Epithelial cell of proximal tubule (primary cell): Measurements from ENCODE around the gene CMTR2. TPM values are rescaled to one million over a fixed set of nuclear protein-coding genes. Genes with fewer than 3 reads are reported as not detected.

Experiments
- DNase-seq: peaks from one replicate; pipeline ENCODE4 v3.0.0-alpha.2; 2011; ENCODE audit warnings: low read depth
- H3K4me3 ChIP-seq: 2 replicates; pipeline ENCODE4 v1.5.1; 2011; ENCODE audit warnings: low read depth, mild to moderate bottlenecking, low read length
- CTCF ChIP-seq: conservative IDR thresholded peaks from 2 replicates; pipeline ENCODE4 v1.5.1; 2012; ENCODE audit warnings: low read depth, mild to moderate bottlenecking, low read length
- total RNA-seq: library from RNA; depleted of rRNA; stranded (reverse); fragments of >200 nt; gene quantifications from 2 replicates; pipeline ENCODE4 v1.2.3, GENCODE V29; 2015

Gene CMTR2
- total RNA-seq, 1 donor from 2014 or later, result 24.4 TPM

- no peak for TF ChIP-seq CTCF
- no peak overlapping the region for H3K4me3 ChIP-seq
- no peak for DNase-seq
Measured at GRCh38 chr16:71247478-71247877, 41.7 kb downstream of the CMTR2 start.

GRCh38 chr16:71246309-71246708 is 42.9 kb downstream of the CMTR2 start:
- no peak for TF ChIP-seq CTCF
- no peak for DNase-seq
- H3K4me3 ChIP-seq, result no peak overlapping the region

GRCh38 chr16:71244521-71244920 is 44.7 kb downstream of the CMTR2 start:
- no peak for DNase-seq
- no peak for TF ChIP-seq CTCF
- no peak overlapping the region for H3K4me3 ChIP-seq

GRCh38 chr16:71242601-71243000 is 46.6 kb downstream of the CMTR2 start:
- no peak for TF ChIP-seq CTCF
- H3K4me3 ChIP-seq, result no peak overlapping the region
- no peak for DNase-seq

GRCh38 chr16:71242036-71242435 is 47.2 kb downstream of the CMTR2 start:
- no peak for TF ChIP-seq CTCF
- H3K4me3 ChIP-seq, result no peak overlapping the region

More at GRCh38 chr16:71242036-71242435, 47.2 kb downstream of the CMTR2 start:
- DNase-seq, result no peak

Other genes starting within 250 kb of the CMTR2 start
- 1.3 and 1.5 TPM in 2 replicates for gene HYDIN, start 58.7 kb downstream of the CMTR2 start, total RNA-seq
- gene CALB2, start 69.3 kb upstream of the CMTR2 start, total RNA-seq, result 0.12 and 5.6 TPM in 2 replicates
- gene TLE7, start 152.7 kb upstream of the CMTR2 start, total RNA-seq, result not detected in 2 replicates
- gene ZNF23, start 172.8 kb upstream of the CMTR2 start, total RNA-seq, result 4.7 and 5.9 TPM in 2 replicates
- gene ZNF19, start 199.9 kb upstream of the CMTR2 start, total RNA-seq, result 0.81 and 1.7 TPM in 2 replicates
- gene CHST4, start 237.0 kb upstream of the CMTR2 start, total RNA-seq, result 0.12 and 1.1 TPM in 2 replicates